Stimulated activated CD8-positive, alpha-beta memory T cell treated with anti-CD3 and anti-CD28 coated beads, Interleukin-15, amount 100 ng/mL, for 48 hours (primary cell): ENCODE results near the gene SERTAD2.

Source experiments
- DNase-seq, 2 donors: peaks; one replicate each; pipeline ENCODE4 v3.0.0-alpha.2; 2020; ENCODE audit warnings: low read depth in 2 of 2

The SERTAD2 gene

GRCh38 chr2:64608867-64609226 lies 44.9 kb downstream of the SERTAD2 start:
- no peak for DNase-seq

GRCh38 chr2:64607381-64608304 lies 46.1 kb downstream of the SERTAD2 start:
- no peak for DNase-seq

GRCh38 chr2:64606479-64607363 lies 47.0 kb downstream of the SERTAD2 start:
- peak; percentile 87 to 88 for DNase-seq

GRCh38 chr2:64605991-64606478 lies 47.7 kb downstream of the SERTAD2 start:
- no peak for DNase-seq

GRCh38 chr2:64605026-64605471 lies 48.7 kb downstream of the SERTAD2 start:
- DNase-seq: no peak

- DNase-seq: no peak
These were observed 49.6 kb downstream of the SERTAD2 start for GRCh38 chr2:64604155-64604554.

- DNase-seq: no peak
These were observed 51.3 kb downstream of the SERTAD2 start for GRCh38 chr2:64602436-64602835.

- DNase-seq: no peak
These were observed 51.8 kb downstream of the SERTAD2 start for GRCh38 chr2:64601785-64602391.

- DNase-seq: no peak
These were observed 52.5 kb downstream of the SERTAD2 start for GRCh38 chr2:64601034-64601754.

- no peak for DNase-seq
These were observed 54.2 kb downstream of the SERTAD2 start for GRCh38 chr2:64599469-64599868.

GRCh38 chr2:64598226-64598625 lies 55.5 kb downstream of the SERTAD2 start:
- DNase-seq: no peak

GRCh38 chr2:64595397-64596176 lies 58.1 kb downstream of the SERTAD2 start:
- no peak for DNase-seq

GRCh38 chr2:64594226-64594989 lies 59.3 kb downstream of the SERTAD2 start:
- no peak for DNase-seq

- DNase-seq: no peak
These were observed 60.6 kb downstream of the SERTAD2 start for GRCh38 chr2:64593035-64593655.

GRCh38 chr2:64591188-64591587 lies 62.5 kb downstream of the SERTAD2 start:
- DNase-seq: no peak

- DNase-seq: no peak
These were observed 66.2 kb downstream of the SERTAD2 start for GRCh38 chr2:64587561-64587960.

- DNase-seq: no peak
These were observed 66.7 kb downstream of the SERTAD2 start for GRCh38 chr2:64586883-64587481.

- DNase-seq: no peak
These were observed 67.7 kb downstream of the SERTAD2 start for GRCh38 chr2:64586054-64586453.
